Left forelimb (tissue), 1 donor: ENCODE data around the gene ODAD4.

Source experiments
- DNase-seq: peaks from one replicate; pipeline ENCODE4 v3.0.0-alpha.2; 2018; ENCODE audit warnings: low spot score

ODAD4 gene

GRCh38 chr17:41930009-41930832, at the start of gene ODAD4:
Gene ODAD4, plus strand, starts transcription at chr17:41930617. Its CDS starts 107 bp downstream, at chr17:41930724.
- peak; percentile 97 for DNase-seq

GRCh38 chr17:41882756-41883155, 47.7 kb upstream of the ODAD4 start:
- no peak for DNase-seq

- no peak for DNase-seq
Measured at GRCh38 chr17:41885733-41886132, 44.7 kb upstream of the ODAD4 start.

GRCh38 chr17:41888332-41888965, 42.0 kb upstream of the ODAD4 start:
- DNase-seq = no peak

GRCh38 chr17:41891135-41892020, 39.0 kb upstream of the ODAD4 start:
- no peak for DNase-seq

GRCh38 chr17:41892021-41892376, 38.4 kb upstream of the ODAD4 start:
- DNase-seq = no peak

- no peak for DNase-seq
Measured at GRCh38 chr17:41893384-41893783, 37.0 kb upstream of the ODAD4 start.

GRCh38 chr17:41894791-41895331, 35.6 kb upstream of the ODAD4 start:
- no peak for DNase-seq

GRCh38 chr17:41895617-41896016, 34.8 kb upstream of the ODAD4 start:
- no peak for DNase-seq

- DNase-seq = no peak
Measured at GRCh38 chr17:41896726-41897125, 33.7 kb upstream of the ODAD4 start.

GRCh38 chr17:41901646-41902045, 28.8 kb upstream of the ODAD4 start:
- no peak for DNase-seq

- DNase-seq = no peak
Measured at GRCh38 chr17:41904242-41904841, 26.1 kb upstream of the ODAD4 start.

GRCh38 chr17:41905172-41905571, 25.2 kb upstream of the ODAD4 start:
- no peak for DNase-seq

- DNase-seq = no peak
Measured at GRCh38 chr17:41906465-41907184, 23.8 kb upstream of the ODAD4 start.

GRCh38 chr17:41907185-41907556, 23.2 kb upstream of the ODAD4 start:
- no peak for DNase-seq

- DNase-seq = no peak
Measured at GRCh38 chr17:41907633-41908539, 22.5 kb upstream of the ODAD4 start.

- DNase-seq = no peak
Measured at GRCh38 chr17:41909088-41909487, 21.3 kb upstream of the ODAD4 start.

- DNase-seq = no peak
Measured at GRCh38 chr17:41910701-41911391, 19.6 kb upstream of the ODAD4 start.

- no peak for DNase-seq
Measured at GRCh38 chr17:41912925-41913324, 17.5 kb upstream of the ODAD4 start.

- DNase-seq = no peak
Measured at GRCh38 chr17:41913798-41914197, 16.6 kb upstream of the ODAD4 start.
